ENCODE measurements around the gene FURIN. TPM values are rescaled to one million over a fixed set of nuclear protein-coding genes. Genes with fewer than 3 reads are reported as not detected.

The FURIN gene
- total RNA-seq, 4 donors from 2014 or later, result 61.6 to 120 (median 100) TPM

DNA sequence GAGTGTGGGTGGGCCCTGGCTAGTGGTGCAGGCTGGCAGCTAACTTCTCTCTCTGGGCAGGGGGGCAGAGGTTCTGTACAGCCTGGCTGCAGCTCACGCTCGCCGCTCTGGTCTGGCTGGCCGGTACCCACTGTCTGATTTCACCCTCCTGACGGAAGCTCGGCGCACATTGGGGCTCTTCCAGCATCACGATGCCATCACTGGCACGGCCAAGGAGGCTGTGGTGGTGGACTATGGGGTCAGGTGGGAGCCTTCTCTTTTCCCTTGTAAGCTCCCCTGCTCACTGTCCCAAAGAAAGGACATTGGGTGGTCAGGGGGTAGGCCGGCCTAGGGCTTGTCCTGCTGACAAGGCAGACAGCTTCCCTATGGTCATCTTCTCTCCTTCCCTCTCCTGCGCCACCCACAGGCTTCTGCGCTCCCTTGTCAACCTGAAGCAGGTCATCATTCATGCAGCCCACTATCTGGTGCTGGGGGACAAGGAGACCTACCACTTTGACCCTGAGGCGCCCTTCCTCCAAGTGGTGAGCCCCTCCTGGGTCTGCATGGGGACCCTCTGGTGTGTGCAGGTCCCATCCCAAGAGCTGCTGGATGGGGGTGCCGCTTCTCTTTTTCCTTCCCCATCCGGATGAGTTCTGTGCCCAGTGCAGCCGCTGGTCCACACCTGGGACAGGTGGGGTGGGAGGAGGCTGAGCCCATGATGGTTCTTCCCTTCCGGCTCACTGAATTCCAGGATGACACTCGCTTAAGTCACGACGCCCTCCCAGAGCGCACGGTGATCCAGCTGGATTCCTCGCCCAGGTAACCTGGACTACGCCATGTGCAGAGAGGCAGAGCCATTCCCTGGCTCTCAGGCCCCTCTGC is 42.3 kb downstream of the FURIN start:
- Histone ChIP-seq H3K4me1 (no peaks in the 10 kb centered on the region), H3K4me3 (no peak overlapping the region), H3K9me3 (no peaks in the 10 kb centered on the region), H3K27me3 (no peaks in the 10 kb centered on the region), H3K27ac (no peak overlapping the region), H3K36me3 (peaks cover 99% of the 10 kb centered on the region)
- no peak for DNase-seq (ENCODE audit: low spot score in 2 of 2)
- WGBS, result 95% methylated on average over 20 of the region's 24 CpGs
- no peak for TF ChIP-seq EP300 (IDR thresholded peaks at IDR 0.05)
- TF ChIP-seq POLR2A (IDR thresholded peaks at IDR 0.05), result no peak
- TF ChIP-seq, protein P1, sequence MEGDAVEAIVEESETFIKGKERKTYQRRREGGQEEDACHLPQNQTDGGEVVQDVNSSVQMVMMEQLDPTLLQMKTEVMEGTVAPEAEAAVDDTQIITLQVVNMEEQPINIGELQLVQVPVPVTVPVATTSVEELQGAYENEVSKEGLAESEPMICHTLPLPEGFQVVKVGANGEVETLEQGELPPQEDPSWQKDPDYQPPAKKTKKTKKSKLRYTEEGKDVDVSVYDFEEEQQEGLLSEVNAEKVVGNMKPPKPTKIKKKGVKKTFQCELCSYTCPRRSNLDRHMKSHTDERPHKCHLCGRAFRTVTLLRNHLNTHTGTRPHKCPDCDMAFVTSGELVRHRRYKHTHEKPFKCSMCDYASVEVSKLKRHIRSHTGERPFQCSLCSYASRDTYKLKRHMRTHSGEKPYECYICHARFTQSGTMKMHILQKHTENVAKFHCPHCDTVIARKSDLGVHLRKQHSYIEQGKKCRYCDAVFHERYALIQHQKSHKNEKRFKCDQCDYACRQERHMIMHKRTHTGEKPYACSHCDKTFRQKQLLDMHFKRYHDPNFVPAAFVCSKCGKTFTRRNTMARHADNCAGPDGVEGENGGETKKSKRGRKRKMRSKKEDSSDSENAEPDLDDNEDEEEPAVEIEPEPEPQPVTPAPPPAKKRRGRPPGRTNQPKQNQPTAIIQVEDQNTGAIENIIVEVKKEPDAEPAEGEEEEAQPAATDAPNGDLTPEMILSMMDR (IDR thresholded peaks at IDR 0.05), result no peak
- no peak for TF ChIP-seq POLR2AphosphoS5 (IDR thresholded peaks at IDR 0.05)

DNA sequence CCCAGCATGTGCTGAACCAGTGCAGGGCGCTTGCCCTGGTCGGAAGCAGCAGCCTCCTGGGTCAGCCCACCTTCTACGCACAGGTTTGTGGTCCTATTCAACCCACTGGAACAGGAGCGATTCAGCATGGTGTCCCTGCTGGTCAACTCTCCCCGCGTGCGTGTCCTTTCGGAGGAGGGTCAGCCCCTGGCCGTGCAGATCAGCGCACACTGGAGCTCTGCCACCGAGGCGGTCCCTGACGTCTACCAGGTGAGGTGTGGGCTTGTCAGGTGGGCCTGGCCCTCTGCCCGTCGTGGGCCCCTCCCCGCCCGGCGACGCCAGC is 42.9 kb downstream of the FURIN start:
- no peak overlapping the region for H3K27ac ChIP-seq
- no peak overlapping the region for H3K4me3 ChIP-seq
- H3K27me3 ChIP-seq, result no peaks in the 10 kb centered on the region
- H3K9me3 ChIP-seq, result no peaks in the 10 kb centered on the region
- DNase-seq (ENCODE audit: low spot score in 2 of 2), result no peak
- H3K4me1 ChIP-seq, result no peaks in the 10 kb centered on the region
- TF ChIP-seq, protein P1 (IDR thresholded peaks at IDR 0.05), result no peak
- no peak for TF ChIP-seq EP300 (IDR thresholded peaks at IDR 0.05)
- no peak for TF ChIP-seq POLR2A (IDR thresholded peaks at IDR 0.05)
- no peak for TF ChIP-seq POLR2AphosphoS5 (IDR thresholded peaks at IDR 0.05)
- H3K36me3 ChIP-seq, result peaks cover 99% of the 10 kb centered on the region
- WGBS, result 94% methylated on average over 18 of the region's 19 CpGs

DNA sequence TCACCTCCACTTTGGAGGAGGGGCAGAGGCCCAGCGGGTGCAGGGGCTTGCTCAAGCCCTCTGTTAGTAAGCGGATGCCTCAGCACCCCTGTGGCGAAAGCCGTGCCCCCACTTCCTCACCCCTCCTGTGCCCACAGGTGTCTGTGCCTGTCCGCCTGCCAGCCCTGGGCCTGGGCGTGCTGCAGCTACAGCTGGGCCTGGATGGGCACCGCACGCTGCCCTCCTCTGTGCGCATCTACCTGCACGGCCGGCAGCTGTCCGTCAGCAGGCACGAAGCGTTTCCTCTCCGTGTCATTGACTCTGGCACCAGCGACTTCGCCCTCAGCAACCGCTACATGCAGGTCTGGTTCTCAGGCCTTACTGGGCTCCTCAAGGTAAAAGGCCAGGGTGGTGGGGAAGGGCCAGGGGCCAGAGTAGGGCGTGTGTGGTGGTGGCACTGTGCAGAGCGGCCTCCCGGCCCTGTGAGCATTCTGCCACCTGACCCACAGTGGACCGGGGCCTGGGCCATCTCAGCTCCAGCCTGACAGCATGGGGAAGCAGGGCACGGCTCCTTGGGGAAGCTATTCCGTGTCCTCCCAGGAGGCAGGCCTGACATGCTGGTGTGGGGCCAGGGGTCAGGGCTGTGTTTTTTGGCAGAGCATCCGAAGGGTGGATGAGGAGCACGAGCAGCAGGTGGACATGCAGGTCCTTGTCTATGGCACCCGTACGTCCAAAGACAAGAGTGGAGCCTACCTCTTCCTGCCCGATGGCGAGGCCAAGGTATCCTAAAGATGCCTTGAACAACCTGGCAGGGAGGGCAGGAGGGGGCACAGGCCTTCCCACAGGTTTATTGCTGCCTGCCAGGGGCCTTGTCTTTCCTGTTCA is 43.8 kb downstream of the FURIN start:
- no peak for DNase-seq (ENCODE audit: low spot score in 2 of 2)
- no peaks in the 10 kb centered on the region for H3K27me3 ChIP-seq
- H3K27ac ChIP-seq, result no peak overlapping the region
- peaks cover 99% of the 10 kb centered on the region for H3K36me3 ChIP-seq
- TF ChIP-seq POLR2AphosphoS5 (IDR thresholded peaks at IDR 0.05) (no peak), POLR2A (IDR thresholded peaks at IDR 0.05) (no peak), EP300 (IDR thresholded peaks at IDR 0.05) (no peak)
- TF ChIP-seq, protein P1 (IDR thresholded peaks at IDR 0.05), result no peak
- WGBS, result 93% methylated on average over 28 of the region's 30 CpGs
- no peaks in the 10 kb centered on the region for H3K4me1 ChIP-seq
- no peak overlapping the region for H3K4me3 ChIP-seq
- H3K9me3 ChIP-seq, result no peaks in the 10 kb centered on the region

DNA sequence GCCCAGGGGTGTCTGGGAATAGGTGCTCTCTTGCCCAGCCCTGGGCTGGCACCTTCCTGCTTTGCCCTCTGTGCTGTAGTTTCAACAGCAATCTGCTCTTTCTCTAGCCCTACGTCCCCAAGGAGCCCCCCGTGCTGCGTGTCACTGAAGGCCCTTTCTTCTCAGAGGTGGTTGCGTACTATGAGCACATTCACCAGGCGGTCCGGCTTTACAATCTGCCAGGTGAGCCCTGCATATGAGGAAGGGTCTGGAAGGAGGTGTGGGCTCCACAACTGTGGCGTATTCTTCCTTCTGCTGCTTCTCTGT is 44.3 kb downstream of the FURIN start:
- Histone ChIP-seq H3K4me3 (no peak overlapping the region), H3K27ac (no peak overlapping the region), H3K36me3 (peaks cover 99% of the 10 kb centered on the region), H3K27me3 (no peaks in the 10 kb centered on the region), H3K4me1 (no peaks in the 10 kb centered on the region), H3K9me3 (no peaks in the 10 kb centered on the region)
- no peak for DNase-seq (ENCODE audit: low spot score in 2 of 2)
- TF ChIP-seq POLR2AphosphoS5 (IDR thresholded peaks at IDR 0.05) (no peak), EP300 (IDR thresholded peaks at IDR 0.05) (no peak), POLR2A (IDR thresholded peaks at IDR 0.05) (no peak)
- TF ChIP-seq, protein P1 (IDR thresholded peaks at IDR 0.05), result no peak
- 90% methylated on average over 7 of the region's 7 CpGs for WGBS

DNA sequence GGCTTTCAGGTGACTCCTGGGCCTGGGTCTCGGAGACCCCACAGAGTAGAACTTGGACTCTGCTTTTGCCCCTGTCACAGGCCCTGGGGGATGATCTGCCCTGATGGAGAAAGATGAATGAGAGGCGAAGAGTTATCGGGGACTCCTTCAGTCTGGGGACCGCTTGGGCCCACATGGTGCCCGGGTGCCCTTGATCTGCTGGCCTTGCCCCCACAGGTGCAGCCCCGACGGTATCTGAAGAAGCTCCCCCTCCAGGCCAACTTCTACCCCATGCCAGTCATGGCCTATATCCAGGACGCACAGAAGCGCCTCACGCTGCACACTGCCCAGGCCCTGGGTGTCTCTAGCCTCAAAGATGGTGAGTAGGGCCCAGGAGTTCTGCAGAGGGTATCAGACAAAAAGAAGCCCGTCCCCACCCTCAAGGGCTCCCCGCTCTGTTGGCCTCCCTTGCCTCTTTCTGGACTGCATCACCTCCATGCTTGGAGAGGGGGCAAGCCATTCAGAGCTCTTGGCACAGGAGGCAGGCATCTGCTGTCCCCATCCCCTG is 45.1 kb downstream of the FURIN start:
- H3K36me3 ChIP-seq, result peaks cover 100% of the 10 kb centered on the region
- no peaks in the 10 kb centered on the region for H3K9me3 ChIP-seq
- DNase-seq (ENCODE audit: low spot score in 2 of 2), result no peak
- no peaks in the 10 kb centered on the region for H3K4me1 ChIP-seq
- H3K27me3 ChIP-seq, result no peaks in the 10 kb centered on the region
- no peak overlapping the region for H3K27ac ChIP-seq
- WGBS, result 79% methylated on average over 2 of the region's 12 CpGs
- TF ChIP-seq EP300 (IDR thresholded peaks at IDR 0.05) (no peak), POLR2A (IDR thresholded peaks at IDR 0.05) (no peak)
- TF ChIP-seq, protein P1 (IDR thresholded peaks at IDR 0.05), result no peak
- H3K4me3 ChIP-seq, result no peak overlapping the region
